ENCODE measurements around the gene ZNF844.
"Not testable (repeated sequence)": the region's sequence is repeated elsewhere in the genome, so short reads cannot be mapped to it uniquely, and the experiment has no call there.

The ZNF844 gene

DNA sequence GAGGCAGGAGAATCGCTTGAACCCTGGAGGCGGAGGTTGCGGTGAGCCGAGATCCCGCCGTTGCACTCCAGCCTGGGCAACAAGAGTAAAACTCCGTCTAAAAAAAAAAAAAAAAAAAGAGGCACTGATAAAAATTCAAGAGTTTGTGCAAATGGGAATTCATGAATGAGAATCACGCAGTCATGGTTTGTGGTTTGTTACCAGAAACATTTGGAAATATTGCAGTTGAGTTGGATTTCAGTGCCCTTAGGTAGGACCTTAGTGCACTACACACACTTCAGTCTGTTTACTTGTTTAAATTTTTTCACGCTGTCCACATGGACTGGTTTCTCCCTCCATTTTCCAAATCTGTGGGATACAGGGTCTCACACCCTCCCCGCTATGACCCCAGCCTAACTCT lies 28.4 kb downstream of the ZNF844 start:
- DNase-seq: no peak

DNA sequence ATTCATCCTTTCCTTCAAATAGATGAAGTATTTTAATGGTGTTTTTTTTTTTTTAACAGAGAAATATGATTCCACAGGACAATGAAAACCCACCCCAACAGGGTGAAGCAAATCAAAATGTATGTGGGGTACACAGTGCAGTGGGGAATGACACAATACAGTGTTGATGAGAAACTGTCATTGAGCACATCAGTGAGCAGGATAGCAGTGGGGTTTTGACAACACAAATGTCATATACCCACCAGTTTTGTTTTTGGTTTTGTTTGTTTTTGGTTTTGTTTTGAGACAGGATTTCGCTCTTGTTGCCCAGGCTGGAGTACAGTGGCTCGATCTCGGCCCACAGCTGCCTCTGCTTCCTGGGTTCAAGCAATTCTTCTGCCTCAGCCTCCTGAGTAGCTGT lies 29.2 kb downstream of the ZNF844 start:
- no peak for DNase-seq

DNA sequence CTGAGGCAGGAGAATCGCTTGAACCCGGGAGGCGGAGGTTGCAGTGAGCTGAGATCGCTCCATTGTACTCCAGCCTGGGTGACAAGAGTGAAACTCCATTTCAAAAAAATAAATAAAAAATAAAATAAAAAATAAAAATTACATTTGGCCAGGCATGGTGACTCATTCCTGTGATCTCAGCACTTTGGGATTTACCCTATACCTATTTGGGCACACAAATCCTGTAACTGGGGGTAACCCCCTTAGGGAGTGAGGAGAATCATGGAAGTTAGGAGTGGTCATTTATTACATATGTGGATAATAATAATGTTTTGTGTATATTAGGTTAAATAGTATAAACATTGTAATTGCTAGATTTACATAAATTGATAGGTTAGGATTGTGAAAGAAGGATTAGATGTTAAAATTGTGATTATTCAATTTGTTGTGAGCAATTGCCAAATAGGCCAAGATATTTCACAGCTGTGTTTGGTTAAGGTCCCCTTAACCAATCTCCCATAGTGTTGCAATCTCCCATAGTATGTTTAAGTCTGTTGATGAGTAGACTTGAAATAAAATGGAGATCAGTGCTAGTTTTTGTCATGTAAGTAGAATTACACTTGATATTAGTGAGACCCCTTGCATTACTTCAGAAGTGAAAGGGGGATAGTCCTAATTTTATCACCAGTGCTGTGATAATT lies 30.7 kb downstream of the ZNF844 start:
- DNase-seq: no peak

DNA sequence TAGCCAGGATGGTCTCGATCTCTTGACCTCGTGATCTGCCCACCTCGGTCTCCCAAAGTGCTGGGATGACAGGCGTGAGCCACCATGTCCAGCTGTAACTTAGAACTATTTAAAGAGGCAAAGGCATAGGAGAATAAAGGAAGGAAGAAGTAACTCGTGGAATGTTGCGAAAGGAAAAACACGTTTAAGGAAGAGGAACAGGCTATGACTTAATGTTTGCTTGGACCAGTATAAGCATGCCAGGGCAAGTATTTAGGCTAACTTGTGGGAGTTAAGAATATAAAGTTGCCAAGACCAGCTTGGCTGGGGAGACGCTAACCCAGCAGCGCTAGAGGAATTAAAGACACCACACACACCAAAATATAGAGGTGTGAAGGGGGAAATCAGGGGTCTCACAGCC lies 33.5 kb downstream of the ZNF844 start:
- DNase-seq: no peak

DNA sequence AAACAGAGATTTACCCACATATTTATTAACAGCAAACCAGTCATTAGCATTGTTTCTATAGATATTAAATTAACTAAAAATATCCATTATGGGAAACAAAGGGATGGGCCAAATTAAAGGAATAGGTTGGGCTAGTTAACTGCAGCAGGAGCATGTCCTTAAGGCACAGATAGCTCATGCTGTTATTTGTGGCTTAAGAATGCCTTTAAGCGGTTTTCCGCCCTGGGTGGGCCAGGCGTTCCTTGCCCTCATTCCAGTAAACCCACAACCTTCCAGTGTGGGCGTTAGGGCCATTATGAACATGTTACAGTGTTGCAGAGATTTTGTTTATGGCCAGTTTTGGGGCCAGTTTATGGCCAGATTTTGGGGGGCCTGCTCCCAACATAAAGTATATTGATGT lies 39.4 kb downstream of the ZNF844 start:
- DNase-seq: not testable (repeated sequence)

DNA sequence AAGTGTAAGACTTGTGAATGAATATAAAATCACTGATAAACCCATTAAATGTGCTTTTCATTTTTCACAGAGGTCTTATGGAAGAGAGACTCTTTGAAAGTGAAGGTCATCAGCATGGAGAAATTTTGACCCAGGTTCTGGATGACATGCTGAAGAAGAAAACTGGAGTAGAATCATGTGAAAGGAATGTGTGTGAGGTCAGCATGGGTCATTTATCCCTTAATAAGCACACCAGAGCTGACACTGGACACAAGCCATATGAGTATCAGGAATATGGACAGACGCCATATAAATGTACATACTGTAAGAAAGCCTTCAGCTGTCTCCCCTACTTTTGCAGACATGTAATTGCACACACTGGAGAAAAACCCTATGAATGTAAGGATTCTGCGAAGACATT lies 46.6 kb downstream of the ZNF844 start:
- DNase-seq: no peak

DNA sequence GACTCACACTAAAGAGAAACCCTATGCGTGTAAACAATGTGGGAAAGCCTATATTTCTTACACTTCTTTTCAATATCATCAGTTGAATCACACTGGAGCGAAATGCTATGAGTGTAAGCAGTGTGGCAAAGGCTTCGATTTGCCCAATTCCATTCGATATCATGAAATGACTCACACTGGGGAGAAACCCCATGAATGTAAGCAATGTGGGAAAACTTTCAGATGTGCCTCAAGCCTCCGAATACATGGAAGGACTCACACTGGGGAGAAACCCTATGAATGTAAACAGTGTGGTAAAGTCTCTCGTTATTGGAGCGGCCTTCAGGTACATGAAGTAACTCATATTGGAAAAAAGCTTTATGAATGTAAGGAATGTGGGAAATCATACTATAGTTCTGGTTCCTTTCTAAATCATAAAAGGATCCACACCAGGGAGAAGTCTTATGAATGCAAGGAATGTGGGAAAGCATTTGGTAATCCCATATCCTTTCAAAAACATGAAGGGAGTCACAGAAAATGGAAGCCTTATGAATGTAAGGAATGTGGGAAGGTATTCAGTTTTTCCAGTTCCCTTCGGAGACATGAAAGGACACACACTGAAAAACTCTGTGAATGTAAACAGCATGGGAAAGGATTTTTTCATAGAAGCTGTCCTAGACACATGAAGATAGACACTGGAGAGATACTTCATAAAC lies 47.6 kb downstream of the ZNF844 start:
- DNase-seq: no peak

DNA sequence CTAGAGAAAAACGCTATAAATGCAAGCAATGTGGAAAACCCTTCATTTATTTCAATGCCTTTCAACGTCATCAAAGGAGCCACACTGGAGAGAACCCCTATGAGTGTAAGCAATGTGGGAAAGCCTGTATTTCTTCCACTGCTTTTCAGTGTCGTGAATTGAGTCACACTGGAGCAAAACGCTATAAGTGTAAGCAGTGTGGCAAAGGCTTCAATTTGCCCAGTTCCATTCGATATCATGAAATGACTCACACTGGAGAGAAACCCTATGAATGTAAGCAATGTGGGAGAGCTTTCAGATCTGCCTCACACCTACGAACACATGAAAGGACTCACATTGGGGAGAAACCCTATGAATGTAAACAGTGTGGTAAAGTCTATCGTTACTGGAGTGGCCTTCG lies 48.2 kb downstream of the ZNF844 start:
- DNase-seq: no peak

DNA sequence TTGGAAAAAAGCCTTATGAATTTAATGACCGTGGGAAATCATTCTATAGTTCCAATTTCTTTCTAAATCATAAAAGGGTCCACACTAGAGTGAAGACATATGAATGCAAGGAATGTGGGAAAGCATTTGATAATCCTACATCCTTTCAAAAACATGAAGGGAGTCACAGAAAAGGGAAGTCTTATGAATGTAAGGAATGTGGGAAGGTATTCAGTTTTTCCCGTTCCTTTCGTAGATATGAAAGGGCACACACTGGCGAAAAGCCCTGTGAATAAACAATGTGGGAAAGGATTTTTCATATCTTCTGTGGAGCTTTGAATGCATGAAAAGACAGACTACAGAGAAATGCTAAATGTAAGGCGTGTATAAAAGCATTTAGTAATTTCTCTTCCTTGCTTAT lies 48.6 kb downstream of the ZNF844 start:
- no peak for DNase-seq

DNA sequence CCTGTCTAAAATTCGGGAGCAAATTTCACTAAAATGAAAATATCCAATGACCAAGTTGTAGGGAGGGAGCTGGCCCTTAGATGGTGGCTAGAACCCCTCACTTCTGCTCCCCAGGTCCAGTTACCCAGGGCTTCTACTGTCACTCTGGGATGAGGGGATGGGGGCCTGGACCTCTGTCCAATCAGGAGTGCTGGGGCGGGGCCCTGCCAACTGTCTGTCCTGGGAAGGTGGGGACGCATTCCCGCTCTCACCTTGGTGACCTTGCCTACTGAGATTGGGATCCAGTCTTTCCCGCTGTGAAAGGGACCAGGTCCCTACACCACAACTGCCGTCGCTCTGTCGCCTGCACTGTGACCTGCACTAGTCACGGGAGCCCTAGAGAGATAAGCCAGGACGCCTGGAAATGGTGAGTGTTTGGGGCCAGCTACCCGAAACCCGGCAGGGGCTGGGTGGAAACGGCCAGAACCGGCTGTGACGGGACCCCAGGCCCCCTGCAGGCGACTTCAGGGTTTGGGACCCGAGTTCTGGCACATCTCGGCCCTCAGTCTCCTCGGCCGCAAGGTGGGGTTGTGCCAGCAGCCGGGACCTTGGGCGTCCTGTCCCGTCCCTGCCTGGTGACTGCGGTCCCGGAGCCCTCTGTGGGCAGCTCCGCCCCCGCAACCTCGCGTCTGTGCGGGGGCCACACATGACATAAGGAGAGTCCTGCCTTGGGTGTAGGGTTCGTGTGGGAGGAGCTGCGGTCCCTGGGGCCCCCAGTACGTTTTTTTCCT lies 52.9 kb downstream of the ZNF844 start:
- no peak for DNase-seq

DNA sequence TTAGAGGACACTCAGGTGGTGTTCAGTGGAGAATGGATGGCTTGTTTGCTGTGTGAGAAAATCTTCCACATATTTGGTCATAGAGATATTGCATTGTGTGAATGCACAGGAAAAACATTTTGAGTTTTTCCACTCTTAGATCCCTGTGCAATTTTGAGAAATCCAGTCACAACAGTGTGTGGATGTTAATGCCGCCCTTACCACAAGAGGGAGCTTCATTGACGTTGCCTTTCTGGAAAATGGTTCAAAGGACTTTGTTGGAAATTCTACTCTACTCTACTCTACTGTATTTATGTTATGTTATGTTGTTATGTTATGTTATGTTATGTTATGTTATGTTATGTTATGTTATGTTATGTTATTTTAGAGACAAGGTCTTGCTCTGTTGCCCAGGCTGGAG lies 62.2 kb downstream of the ZNF844 start:
- DNase-seq: no peak

All from NCI-H2081 (cell line).